TTC549 (cell line): ENCODE measurements around the gene R3HDML.
"Not testable (repeated sequence)": the region's sequence is repeated elsewhere in the genome, so short reads cannot be mapped to it uniquely, and the experiment has no call there.

Experiments used
- FAIRE-seq: peaks from 2 replicates; lab custom pipeline; 2012; peaks lifted over from hg19 to GRCh38; lab: Jason Lieb, UNC

The R3HDML gene

GRCh38 chr20:44336725-44337380, at the start of gene R3HDML:
TSS of gene R3HDML (plus strand) at chr20:44337043. CDS start at chr20:44337158, 115 bp downstream.
- FAIRE-seq = no peak

DNA sequence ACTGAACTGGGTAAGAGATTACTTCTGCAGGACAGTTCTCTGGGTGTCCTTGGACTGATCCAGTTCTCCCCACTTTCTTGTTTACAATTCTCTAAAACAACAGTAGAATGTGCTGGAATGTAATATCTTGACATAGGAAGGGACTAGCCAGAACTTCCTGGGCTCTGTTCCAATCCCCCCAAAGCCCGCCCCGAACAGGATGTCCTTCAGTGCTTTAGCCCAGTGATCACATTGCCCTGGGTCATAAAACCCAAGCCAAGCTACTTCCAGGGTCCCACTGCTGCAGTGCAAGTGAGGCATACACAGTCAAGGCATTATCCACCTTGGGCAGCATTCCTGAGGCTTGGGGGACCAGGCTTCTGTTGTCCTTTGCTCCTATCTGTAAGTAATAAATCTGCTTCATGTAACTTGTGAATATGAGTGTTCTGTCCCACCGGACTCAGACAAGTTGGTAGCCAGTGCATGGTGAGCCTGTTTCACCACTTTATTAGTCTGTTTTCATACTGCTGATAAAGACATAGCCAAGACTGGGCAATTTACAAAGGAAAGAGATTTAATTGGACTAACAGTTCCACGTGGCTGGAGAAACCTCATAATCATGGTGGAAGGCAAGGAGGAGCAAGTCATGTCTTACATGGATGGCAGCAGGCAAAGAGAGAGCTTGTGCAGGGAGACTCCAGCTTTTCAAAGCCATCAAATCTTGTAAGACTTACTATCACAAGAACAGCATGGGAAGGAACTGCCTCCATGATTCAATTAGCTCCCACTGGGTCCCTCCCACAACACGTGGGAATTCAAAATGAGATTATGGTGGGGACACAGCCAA, 49.4 kb upstream of the R3HDML start:
- FAIRE-seq = no peak

DNA sequence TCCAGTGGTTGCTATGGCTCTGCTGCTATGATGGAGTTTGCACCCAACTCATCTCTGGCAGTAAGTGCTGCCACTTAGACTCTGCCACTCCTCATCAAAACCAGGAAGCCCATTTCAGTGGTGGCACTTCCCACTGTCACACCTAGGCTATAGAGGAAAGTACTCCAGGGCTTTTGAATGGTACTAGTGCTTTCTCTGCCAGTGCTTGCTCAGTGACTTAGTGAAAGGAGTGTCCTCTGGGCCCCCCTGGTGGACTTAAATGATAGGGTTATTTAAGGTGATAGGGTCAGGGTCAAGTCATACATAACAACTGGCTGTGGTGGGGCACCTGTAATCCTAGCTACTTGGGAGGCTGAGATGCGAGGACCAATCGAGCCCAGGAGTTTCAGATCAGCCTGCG, 48.6 kb upstream of the R3HDML start:
- no peak for FAIRE-seq

- no peak for FAIRE-seq
Observed at GRCh38 chr20:44291754-44292153, 45.1 kb upstream of the R3HDML start.

DNA sequence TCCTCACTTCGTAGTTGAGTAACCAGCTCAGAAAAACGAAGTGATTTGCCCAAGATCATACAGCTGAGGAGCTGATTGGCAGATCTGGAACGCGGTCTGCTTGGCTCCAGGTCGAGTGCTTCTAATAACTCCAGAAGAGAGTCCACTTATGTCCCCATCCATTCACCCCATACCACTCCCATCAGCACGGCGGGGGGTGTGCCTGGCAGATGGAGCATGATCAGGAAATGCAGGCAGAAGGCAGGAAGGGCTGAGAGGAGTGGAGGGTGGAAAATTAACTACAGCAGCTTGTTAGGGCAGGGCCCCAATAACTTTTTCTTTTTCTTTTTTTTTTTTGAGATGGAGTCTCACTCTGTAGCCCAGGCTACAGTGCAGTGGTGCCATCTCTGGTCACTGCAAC, 40.8 kb upstream of the R3HDML start:
- FAIRE-seq = no peak

- no peak for FAIRE-seq
Observed at GRCh38 chr20:44297721-44298120, 39.1 kb upstream of the R3HDML start.

DNA sequence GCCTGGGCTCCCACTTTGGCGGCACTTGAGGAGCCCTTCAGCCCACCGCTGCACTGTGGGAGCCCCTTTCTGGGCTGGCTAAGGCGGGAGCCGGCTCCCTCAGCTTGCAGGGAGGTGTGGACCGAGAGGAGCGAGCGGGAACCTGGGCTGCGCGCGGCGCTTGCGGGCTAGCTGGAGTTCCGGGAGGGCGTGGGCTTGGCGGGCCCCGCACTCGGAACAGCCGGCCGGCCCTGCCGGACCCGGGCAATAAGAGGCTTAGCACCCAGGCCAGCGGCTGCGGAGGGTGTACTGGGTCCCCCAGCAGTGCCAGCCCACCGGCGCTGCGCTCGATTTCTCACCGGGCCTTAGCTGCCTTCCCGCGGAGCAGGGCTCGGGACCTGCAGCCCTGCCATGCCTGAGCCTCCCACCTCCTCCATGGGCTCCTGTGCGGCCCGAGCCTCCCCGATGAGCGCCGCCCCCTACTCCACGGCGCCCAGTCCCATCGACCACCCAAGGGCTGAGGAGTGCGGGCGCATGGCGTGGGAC, 37.8 kb upstream of the R3HDML start:
- not testable (repeated sequence) for FAIRE-seq

DNA sequence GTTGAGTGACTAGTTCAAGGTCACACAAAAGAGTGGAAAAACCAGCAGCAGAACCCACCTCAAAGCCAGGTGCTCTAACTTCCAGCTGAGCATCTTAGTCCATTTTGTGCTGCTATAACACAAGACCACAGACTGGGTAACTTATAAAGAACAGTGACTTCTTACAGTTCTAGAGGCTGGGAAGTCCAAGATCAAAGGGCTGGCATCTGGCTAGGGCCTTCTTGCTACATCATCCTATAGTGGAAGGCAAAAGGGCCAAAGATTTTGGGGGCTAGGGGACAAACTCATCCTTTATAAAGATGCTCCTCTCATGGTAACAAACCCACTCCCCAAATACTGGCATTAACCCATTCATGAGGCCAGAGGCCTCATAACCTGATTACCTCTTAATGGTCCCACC, 35.6 kb upstream of the R3HDML start:
- no peak for FAIRE-seq

DNA sequence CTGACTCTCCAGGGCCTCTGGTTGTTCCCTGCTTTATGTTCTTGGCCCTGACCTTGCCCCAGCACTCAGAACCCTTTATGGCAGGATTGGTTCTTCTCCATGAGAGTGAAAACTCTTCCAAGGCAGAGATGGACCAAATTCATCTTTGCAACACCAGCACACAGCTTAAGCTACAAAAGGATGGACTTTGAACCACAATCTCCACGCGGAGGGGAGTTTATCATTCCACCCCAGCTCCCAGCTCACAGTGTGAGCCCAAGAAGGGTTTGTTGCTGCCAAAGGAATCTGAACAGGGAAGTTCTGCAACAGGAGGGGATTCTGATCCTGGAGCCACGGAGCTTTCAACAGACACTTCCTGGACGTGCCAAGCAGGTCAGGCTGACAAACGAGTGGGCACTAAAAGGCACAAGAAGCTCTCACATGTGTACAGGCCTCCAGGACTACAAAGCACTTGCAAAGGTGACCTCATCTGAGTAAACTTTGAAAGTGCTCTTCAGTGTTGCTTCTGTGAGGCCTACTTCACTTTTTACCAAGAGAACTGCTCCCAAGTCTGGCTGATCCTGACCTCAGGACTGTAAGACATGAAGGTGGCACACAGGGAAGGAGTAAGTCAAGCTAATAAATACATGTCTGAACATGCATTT, 34.7 kb upstream of the R3HDML start:
- FAIRE-seq = no peak

GRCh38 chr20:44302736-44303135, 34.1 kb upstream of the R3HDML start:
- no peak for FAIRE-seq

GRCh38 chr20:44304383-44304782, 32.5 kb upstream of the R3HDML start:
- FAIRE-seq = no peak

DNA sequence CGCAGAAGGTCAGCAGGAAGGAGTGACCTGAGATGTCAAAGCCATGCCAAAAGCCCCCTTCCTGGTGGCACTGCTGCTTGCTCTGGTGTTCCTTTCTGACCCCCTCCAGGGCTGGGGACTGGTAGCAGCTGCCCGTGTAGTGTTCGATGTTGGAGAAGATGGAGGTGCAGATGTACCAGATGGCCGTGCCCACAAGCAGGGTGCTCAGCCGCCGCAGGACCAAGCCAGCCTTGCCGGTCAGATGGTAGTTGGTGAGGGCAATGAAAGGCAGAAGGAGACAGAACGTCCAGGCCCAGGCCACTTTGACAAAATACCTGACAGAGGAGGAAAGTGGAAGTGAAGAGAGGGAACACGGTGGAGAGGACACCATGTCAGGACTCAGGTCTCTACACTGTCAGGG, 29.9 kb upstream of the R3HDML start:
- no peak for FAIRE-seq

DNA sequence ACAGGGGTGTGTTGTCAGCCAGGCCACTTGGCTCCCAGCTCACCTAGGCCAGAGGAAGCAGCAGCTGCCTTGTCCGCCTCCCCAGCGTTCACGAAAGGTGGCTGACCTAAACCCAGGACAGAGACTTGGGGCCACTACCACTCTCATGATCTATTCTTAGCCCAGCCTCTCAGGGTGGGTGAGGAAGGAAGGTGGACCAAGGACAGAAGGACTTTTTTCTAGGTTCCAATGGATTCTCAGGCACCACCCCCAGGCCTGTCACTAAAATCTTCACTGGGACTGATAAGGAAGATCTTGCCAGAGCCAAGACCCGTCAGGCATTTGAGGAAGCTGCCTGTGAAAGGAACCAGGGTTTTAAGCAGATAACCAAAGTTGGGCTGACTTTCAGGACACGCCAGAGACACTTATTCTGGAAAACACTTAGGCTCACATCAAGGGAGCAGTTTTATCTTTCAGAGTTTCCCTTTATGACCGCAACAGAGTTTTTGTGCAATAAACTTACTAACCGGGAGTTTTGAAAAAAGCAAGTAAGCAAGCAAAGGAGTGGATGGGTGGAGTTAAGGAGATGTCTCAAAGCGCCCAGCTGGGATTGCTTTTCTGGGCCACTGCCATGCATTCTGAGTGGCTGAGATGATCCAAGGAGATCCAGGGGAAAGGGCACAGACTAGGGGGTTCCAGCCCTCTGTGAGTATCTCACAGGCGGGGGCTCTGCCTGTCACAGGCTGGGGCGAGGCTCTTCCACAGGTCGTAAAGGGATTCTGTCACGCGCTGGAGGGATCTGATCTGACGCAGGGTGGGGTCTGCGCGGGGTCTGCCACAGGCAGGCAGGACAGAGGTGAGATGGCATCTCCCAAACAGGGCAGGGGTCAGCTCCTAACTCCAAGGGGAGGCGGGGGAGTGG, 26.8 kb upstream of the R3HDML start:
- FAIRE-seq = no peak

DNA sequence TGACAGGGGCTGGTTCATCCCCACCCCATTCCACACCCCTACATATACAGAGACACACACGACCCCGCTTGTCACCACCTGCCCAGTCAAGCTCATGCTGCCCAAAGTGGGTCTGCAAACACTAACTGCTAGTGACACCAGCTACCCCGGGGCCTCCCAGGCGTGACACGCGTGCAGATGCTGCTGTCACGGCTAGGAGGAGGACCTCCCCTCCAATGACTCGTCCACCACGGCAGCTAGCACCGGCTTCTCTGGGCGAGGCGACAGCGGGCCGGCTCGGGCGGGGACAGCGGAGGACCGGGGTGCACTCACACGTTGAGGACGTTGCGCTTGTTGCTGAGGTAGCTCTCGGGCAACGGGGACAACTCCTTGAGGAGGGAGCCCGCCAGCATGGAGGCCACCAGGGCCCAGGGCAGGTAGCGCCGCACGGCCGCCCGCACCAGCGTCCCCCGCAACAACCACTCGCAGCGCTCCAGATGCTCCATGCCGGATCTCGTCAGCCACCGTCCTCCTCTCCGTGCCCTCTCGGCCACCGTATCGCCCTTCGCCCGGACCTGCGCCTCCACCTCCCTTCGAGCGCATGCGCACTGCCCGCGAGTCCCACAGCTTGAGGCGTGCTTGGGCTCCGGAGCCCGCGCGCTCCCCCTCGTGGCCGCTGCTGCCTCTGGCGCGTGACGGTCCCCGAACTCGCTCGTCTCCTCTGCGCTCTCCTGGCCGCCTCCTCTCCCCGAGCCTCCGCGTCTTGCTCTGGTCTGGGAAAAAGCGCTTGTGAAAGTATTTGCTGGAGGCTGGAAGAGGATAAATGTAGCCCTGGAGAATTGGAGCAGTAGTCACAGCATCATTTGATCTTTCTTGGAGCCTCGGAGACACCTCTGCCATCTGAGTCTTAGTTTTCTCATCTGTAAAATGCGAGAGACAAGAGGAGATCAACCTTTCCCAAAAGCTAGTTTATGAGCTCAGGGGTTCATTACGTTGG, 25.9 kb upstream of the R3HDML start, which contains the start of gene FITM2:
TSS of gene FITM2 (minus strand) at position 539 of the 976 bp plus-strand sequence. CDS start at position 485, 54 bp downstream.
- FAIRE-seq = no peak

- no peak for FAIRE-seq
Observed at GRCh38 chr20:44314870-44315269, 22.0 kb upstream of the R3HDML start.

DNA sequence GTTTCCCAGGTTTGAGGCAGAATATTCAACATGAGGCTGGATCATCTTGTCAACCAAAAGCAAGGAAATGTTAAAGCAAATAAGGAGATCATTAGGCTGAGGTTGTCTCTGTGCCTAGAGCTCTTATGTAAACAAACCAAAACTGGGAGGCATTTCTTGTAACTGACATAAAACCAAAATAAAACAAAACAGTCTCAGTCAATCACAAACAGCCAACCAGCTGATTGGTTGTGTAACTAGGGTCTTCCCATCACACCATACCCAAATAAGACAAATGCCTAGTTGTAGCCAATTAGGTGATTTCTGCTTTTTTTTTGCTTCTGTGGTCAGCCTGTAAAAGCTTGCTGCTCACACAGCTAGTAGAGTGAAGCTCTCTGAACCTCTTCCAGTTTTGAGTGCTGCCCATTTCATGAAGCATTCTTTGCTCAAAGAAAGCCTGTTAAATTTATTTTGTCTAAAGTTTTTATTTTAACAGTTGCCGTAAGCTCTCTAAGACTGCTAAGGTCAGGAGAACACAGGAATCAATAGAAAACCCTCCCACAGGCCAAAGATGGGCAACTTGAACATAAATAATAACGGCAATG, 16.9 kb upstream of the R3HDML start:
- FAIRE-seq = no peak

DNA sequence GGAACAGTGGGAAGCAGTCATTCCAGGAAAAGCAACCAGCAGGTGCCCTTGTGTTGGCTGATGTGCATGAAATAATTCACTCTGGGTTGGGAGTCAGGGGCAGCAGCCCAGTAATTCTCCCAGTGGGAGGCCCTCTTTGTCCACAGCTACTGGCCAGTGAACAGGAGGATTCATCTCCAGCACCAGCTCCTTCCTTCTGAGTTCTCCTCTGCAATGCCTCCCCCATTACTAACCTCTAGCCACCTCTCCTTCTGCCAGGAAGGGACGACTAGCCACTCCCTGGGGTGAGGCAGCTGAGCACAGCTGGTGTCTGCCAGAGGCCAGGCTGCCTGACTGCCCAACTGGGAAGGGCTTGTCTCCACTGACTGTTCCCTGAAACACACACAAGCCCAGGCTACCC, 12.5 kb upstream of the R3HDML start:
- FAIRE-seq = no peak

DNA sequence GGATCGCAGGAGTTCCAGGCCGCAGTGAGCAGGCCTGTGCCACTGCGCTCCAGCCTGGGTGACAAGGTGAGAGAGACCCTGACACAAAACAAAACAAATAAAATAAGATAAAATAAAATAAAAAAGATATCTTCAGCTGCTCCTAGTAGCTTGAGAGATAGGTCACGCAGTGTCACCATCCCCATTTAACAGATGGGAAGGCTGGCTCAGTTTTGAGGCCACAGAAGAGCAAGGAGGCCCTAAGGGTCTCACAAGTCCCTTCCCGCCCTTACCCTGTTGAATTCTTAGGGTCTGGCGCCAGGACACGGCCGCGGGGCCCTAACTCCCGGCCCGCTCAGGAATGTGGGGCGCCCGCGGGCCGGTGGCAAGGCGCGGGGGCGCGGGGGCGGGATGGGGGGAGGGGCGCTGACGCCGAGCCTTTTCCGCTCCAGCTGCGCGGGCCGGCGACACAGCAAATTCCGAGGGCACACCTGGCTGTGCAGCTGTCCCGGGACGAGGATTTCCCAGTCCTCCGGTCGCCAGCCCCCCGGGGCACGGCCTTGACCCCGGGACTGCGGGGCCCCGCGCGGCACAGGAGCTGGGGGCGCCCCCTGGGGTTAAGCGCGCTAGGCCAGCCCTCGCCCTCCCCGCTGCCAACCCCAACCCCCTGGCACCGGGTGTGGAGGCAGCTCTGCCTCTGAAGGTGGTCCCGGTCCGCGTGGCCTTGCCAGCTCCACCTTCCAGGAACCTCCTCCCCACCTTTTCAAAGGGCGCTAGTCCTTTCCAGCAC, 10.3 kb upstream of the R3HDML start:
- FAIRE-seq = no peak

- FAIRE-seq = not testable (repeated sequence)
Observed at GRCh38 chr20:44327748-44328147, 9.1 kb upstream of the R3HDML start.
